GM20431 (cell line): ENCODE results near the gene SGMS1.

Experiments used
- in situ Hi-C: fragments of 300-500 bp; cut with MseI, MboI; formaldehyde crosslinking; loops from one replicate; pipeline ENCODE4 v1.15.0; 2020; ENCODE audit warnings: low sequenced_read_pairs; ENCODE audit not compliant: unreplicated experiment

SGMS1 gene

GRCh38 chr10:50636618-50637579 lies 13.1 kb upstream of the SGMS1 start:
- in situ Hi-C loops: no loop called here

DNA sequence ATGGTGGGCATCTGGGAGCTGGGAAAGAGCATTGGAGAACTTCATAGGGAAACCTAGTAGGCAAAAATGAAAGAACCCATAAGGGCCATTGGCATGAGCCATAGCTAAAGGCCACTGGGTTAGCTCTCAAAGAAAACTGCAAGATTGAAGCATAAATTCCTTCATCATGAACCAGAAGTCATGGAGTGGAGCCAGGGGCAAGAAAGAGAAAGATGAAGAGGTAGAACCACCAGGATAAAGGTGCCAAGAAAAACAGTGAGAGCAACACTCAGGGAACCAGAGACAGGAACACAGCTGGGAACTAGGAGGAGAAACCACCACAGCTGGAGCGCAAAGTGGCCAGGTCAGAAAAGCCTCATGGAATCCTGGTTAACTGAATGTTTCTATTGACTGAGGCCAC lies 11.5 kb upstream of the SGMS1 start:
- in situ Hi-C loops: no loop called here

DNA sequence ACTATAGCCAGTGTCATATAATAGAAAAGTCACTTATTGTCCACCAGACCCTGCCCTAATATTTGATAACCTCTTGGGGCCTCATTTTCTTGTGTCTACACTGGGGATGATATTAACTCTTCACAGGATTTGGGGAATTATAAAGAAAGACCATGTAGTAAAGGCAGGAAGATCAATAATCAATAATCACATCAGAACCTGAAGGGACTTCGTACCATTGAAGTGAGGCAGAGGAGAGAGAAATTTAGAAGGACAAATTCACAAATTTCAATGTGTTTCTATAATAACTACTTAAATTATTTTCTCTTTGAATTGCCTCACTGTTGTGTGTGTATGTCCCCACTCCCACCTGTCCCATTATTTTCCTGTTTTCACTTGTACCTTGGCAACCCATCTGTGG lies 10.7 kb upstream of the SGMS1 start:
- in situ Hi-C loops: no loop called here

DNA sequence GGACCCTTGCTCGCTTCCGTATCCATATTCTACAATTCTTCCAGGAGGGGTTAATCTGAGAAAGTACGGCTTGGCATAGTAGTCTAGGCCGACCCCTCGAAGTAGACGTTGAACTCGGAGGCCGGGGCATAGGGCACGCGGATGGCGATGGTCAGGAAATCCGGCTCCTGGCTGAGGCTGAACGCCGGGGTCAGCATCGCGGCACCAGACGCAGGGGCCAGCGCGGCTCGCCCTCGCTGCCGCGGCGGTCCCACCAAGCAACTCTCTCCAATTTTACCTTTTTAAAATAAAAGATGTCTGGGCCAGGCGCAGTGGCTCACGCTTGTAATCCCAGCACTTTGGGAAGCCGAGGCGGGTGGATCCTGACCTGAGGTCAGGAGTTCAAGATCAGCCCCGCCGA lies 7.3 kb upstream of the SGMS1 start:
- in situ Hi-C loops: no loop called here

GRCh38 chr10:50629495-50630122 lies 5.9 kb upstream of the SGMS1 start:
- in situ Hi-C loops: no loop called here

DNA sequence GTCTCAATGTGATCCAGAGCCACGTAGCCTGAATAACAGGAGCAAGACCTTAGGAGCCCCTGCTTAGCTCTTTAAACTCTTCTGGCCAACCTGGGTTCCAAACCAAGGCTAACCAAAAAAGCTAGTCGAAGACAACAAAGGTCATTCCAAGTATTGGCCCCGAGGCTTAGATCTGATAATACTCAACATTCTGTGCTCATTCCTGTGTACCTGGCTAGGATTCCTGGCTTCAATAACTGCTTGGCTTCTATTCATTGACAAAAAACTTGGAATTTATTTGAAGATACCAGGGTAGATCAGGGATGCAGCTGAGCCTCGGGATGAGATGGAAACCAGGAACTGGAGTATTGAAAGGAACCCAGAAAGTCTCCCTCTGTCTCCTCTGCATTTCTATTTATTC lies 4.1 kb upstream of the SGMS1 start:
- in situ Hi-C loops: no loop called here

DNA sequence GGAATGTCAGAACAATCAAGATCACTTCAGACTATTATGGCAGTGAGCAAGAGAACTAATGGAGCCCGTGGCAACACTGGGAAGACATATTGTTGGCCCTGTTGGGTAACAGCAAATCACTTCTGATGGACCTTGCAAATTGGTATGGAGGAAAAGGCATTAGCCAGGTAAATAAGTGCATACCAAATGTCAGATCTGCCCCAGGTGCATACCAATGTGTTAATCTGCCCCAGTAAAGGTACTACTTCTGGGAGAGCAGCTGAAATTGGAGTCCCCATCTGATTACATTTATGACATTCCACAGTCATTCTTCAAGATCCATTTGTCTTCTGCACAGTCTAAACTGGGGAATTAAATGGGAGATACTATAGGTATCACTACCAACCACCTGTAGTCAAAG lies 3.7 kb upstream of the SGMS1 start:
- in situ Hi-C loops: no loop called here

- in situ Hi-C loops: no loop called here
These were observed 1.9 kb upstream of the SGMS1 start for GRCh38 chr10:50625649-50626132.

GRCh38 chr10:50624866-50625501 lies 1.2 kb upstream of the SGMS1 start:
- in situ Hi-C loops: loop anchor here (25.0 kb wide), 1 partner anchor 188 kb away; no protein-coding TSS in a partner anchor

- in situ Hi-C loops: loop anchor here (25.0 kb wide), 1 partner anchor 187 kb away; no protein-coding TSS in a partner anchor
These were observed 683 bp upstream of the SGMS1 start for GRCh38 chr10:50624413-50624865.

- in situ Hi-C loops: loop anchor here (25.0 kb wide), 1 partner anchor 186 kb away; no protein-coding TSS in a partner anchor
These were observed 772 bp downstream of the SGMS1 start for GRCh38 chr10:50622706-50623662.

DNA sequence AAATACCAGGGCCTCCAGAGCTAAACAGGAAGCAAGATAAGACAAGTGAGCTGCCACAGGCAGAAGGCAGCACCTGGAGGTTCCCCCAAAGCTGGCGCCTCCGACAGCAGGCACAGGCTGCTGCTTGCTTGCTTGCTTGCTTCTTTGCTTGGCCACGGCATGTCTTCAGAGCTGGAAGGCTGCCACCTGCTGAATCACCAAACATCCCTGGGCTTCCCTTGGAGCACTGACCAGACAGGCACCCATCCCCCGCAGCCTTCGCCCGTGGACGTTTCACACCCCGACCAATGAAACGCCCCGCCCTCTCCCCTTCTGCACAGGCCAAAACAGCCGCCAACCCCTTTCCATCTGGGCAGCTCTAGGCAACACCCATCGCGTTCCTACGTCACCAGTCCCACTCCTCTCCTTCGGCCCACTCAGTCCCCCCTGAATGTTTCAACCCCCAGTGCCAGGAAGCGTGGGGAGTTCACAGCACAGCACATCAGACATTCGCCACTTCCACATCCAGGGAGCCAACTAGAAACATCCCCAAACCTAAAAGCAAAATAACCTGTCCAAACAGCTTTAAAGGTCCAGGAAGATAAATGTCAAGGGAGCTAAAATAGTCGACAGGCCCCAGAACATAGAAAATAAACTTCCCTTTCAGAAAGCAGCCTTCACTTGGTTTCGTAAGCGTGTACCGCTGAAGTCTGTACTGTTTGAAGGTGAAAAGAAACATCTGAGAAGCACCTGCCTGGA lies 1.6 kb downstream of the SGMS1 start:
- in situ Hi-C loops: loop anchor here (25.0 kb wide), 1 partner anchor 185 kb away; no protein-coding TSS in a partner anchor

DNA sequence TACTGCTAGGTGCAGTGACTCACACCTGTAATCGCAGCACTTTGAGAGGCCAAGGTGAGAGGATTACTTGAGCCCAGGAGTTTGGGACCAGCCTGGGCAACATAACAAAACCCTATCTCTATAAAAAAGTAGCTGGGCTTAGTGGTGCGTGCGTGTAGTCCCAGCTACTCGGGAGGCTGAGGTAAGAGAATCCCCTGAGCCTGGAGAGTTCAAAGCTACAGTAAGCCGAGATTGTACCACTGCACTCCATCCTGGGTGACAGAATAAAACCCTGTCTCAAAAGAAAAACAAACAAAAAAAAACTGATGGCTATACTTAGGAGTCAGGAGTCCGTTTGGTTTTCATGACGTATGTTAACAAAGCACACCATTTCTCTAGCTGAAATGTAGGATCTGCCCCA lies 2.9 kb downstream of the SGMS1 start:
- in situ Hi-C loops: loop anchor here (25.0 kb wide), 1 partner anchor 184 kb away; no protein-coding TSS in a partner anchor

- in situ Hi-C loops: loop anchor here (25.0 kb wide), 1 partner anchor 183 kb away; no protein-coding TSS in a partner anchor
These were observed 3.9 kb downstream of the SGMS1 start for GRCh38 chr10:50619882-50620281.

DNA sequence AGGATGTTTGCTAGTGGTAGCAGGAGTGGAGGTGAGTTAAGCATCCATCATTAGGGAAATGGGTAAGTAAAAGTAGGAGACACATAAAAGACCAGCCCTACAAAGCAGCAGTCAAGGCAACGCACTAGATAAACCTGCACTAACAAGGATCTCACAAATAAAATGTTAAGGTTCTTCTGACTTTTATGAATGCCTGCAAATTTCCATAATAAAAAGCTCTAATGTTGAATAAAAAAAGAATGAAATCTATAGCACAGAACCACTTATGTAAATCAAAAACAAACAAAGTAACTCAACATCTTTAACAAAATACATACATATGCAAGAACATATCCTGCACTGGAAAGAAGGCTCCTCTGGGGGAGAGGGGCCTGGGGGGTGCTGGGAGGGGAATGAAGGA lies 4.6 kb downstream of the SGMS1 start:
- in situ Hi-C loops: loop anchor here (25.0 kb wide), 1 partner anchor 182 kb away; no protein-coding TSS in a partner anchor

DNA sequence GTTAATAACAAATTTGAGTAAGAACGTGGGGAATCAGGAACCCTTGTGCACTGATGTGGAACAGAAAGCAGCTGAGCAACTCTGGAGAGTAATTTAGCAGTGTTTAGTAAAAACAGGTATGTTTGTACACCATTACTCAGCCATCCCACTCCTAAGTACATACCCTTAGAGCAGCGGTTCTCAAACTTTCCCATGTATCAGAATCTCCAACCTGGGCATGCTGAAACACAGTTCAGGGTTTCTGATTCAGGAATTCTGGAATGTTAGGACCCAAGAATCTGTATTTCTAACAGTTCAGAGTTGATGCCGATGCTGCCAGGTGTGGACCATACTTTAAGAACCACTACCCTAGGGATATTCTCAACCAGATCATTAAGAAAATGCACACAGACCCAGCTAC lies 5.1 kb downstream of the SGMS1 start:
- in situ Hi-C loops: loop anchor here (25.0 kb wide), 1 partner anchor 181 kb away; no protein-coding TSS in a partner anchor

GRCh38 chr10:50615658-50616057 lies 8.1 kb downstream of the SGMS1 start:
- in situ Hi-C loops: loop anchor here (25.0 kb wide), 1 partner anchor 178 kb away; no protein-coding TSS in a partner anchor

DNA sequence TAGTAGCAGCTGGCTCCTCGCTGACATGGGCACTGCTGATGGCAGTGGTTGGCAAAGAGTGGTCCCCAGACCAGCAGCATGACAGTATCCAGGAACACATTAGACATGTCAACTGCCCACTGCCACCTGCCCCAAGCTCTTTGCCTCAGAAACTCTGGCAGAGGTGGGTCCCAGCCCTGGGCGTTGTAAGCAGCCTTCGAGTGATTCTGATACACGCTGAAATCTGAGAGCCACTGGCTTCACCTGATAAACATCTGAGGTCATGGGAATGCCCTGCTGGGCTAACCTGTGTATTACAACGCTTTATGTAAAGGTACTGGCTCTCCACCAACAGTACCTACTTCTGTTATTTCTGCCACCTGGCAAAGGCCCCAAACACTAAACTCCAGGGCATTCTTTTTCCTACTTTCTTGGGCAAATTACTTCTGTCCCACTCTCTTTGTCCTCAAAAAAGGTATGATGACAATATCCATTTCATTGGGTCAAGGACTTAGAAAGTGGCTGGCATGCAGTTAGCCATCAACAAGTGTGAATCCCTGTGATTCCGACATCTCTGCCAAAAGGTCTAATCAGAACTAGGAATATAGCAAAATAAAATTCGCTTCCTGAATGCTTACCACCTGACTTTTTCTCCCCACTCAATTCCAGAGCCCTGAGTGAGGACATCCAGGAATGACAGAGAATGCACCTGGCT lies 9.2 kb downstream of the SGMS1 start:
- in situ Hi-C loops: loop anchor here (25.0 kb wide), 1 partner anchor 177 kb away; no protein-coding TSS in a partner anchor
